Testis (tissue), 3 donors: ENCODE results near the gene SLC12A1. TPM values are rescaled to one million over a fixed set of nuclear protein-coding genes. Genes with fewer than 3 reads are reported as not detected.

Experiments used
- DNase-seq: peaks from one replicate; pipeline ENCODE4 v3.0.0-alpha.2; 2019
- H3K27ac ChIP-seq, 2 donors: fragments of 200-600 bp; sonication (generic); one replicate each; pipeline ENCODE4 v1.5.1; 2019
- H3K27me3 ChIP-seq: fragments of 200-600 bp; sonication (generic); one replicate; pipeline ENCODE4 v1.5.1; 2019
- H3K36me3 ChIP-seq: fragments of 200-600 bp; sonication (generic); one replicate; pipeline ENCODE4 v1.5.1; 2017; ENCODE audit warnings: low read depth; ENCODE audit errors: missing control alignments
- H3K4me1 ChIP-seq: fragments of 200-600 bp; sonication (generic); one replicate; pipeline ENCODE4 v1.5.1; 2019
- H3K4me3 ChIP-seq, 2 donors: fragments of 200-600 bp; sonication (generic); one replicate each; pipeline ENCODE4 v1.5.1; 2017 to 2019
- H3K9me3 ChIP-seq: fragments of 200-600 bp; sonication (generic); one replicate; pipeline ENCODE4 v1.5.1; 2017
- CTCF ChIP-seq, 3 experiments: fragments of 450-650 bp in 2 of 3; fragments of 200-600 bp in 1 of 3; sonication (generic) in 1 of 3; IDR thresholded peaks; one replicate each; pipeline ENCODE4 v1.5.1; 2016 to 2019; ENCODE audit warnings: antibody characterized with exemption in 3 of 3, mild to moderate bottlenecking in 2 of 3, moderate library complexity in 1 of 3
- POLR2A ChIP-seq: fragments of 450-650 bp; IDR thresholded peaks from one replicate; pipeline ENCODE4 v1.6.1; 2017; ENCODE audit warnings: antibody characterized with exemption, mild to moderate bottlenecking, moderate library complexity
- WGBS, 2 donors: methylation state at CpG; one replicate each; pipeline ENCODE4 v1.1.5; 2018; 5-methylcytosine and 5-hydroxymethylcytosine counted together
- intact Hi-C: fragments of 100-400 bp; cut with DNase I; formaldehyde crosslinking; loops from one replicate; pipeline ENCODE4 v1.15.1; 2023; ENCODE audit warnings: low total_unique reads
- polyA plus RNA-seq: library from polyadenylated mRNA; stranded (reverse); fragments of 350-450 nt; fragmentation: Illumina TruSeq; extraction: RNeasy Lipid Tissue Mini Kit (QIAGEN cat#74804); gene quantifications from one replicate; pipeline ENCODE4 v1.2.3, GENCODE V29; 2014; ENCODE audit warnings: low read depth, low replicate concordance; ENCODE audit not compliant: insufficient read depth
- total RNA-seq, 2 donors: library from RNA; depleted of rRNA; stranded (reverse); fragments of >200 nt; gene quantifications; one replicate each; pipeline ENCODE4 v1.2.3, GENCODE V29; 2016

SLC12A1 gene
- total and polyA plus RNA-seq, 3 donors from 2014 or later = 0.55 to 1.2 (median 0.62) TPM

- DNase-seq = no peak
- WGBS, 2 donors = 94 to 96% methylated on average over 1 of the region's 1 CpG
- TF ChIP-seq CTCF (IDR thresholded peaks at IDR 0.05) (no peak), POLR2A (no peak)
- Histone ChIP-seq H3K4me1 (no peaks in the 10 kb centered on the region), H3K36me3 (no peaks in the 10 kb centered on the region), H3K27me3 (no peaks in the 10 kb centered on the region), H3K27ac (no peak overlapping the region), H3K4me3 (no peak overlapping the region), H3K9me3 (no peaks in the 10 kb centered on the region)
- intact Hi-C loops = no loop called here
These were observed 38.8 kb downstream of the SLC12A1 start for GRCh38 chr15:48244921-48245320.

- Histone ChIP-seq H3K4me3 (no peak overlapping the region), H3K4me1 (no peaks in the 10 kb centered on the region), H3K27me3 (no peaks in the 10 kb centered on the region), H3K27ac (no peak overlapping the region), H3K36me3 (no peaks in the 10 kb centered on the region), H3K9me3 (no peaks in the 10 kb centered on the region)
- intact Hi-C loops = no loop called here
- TF ChIP-seq POLR2A (no peak), CTCF (IDR thresholded peaks at IDR 0.05) (no peak)
- WGBS, 2 donors = 91 to 92% methylated on average over 5 of the region's 5 CpGs
- no peak for DNase-seq
These were observed 42.3 kb downstream of the SLC12A1 start for GRCh38 chr15:48248414-48248813.

- TF ChIP-seq POLR2A (no peak), CTCF (IDR thresholded peaks at IDR 0.05) (peak; percentile 61 to 66 (median 62))
- H3K27me3 ChIP-seq = no peaks in the 10 kb centered on the region
- no peaks in the 10 kb centered on the region for H3K9me3 ChIP-seq
- H3K27ac ChIP-seq = no peak overlapping the region
- WGBS, 2 donors = 37 to 53% methylated on average over 6 of the region's 6 CpGs
- intact Hi-C loops = no loop called here
- H3K4me3 ChIP-seq = no peak overlapping the region
- H3K4me1 ChIP-seq = no peaks in the 10 kb centered on the region
- DNase-seq = peak; percentile 49
- no peaks in the 10 kb centered on the region for H3K36me3 ChIP-seq
These were observed 44.6 kb downstream of the SLC12A1 start for GRCh38 chr15:48250640-48251076.

GRCh38 chr15:48253172-48253571 lies 47.1 kb downstream of the SLC12A1 start:
- DNase-seq = no peak
- Histone ChIP-seq H3K27me3 (no peaks in the 10 kb centered on the region), H3K4me3 (no peak overlapping the region), H3K9me3 (no peaks in the 10 kb centered on the region), H3K27ac (no peak overlapping the region), H3K36me3 (no peaks in the 10 kb centered on the region), H3K4me1 (no peaks in the 10 kb centered on the region)
- TF ChIP-seq CTCF (IDR thresholded peaks at IDR 0.05) = no peak
- no peak for TF ChIP-seq POLR2A
- 82 to 90% methylated on average over 4 of the region's 4 CpGs for WGBS, 2 donors
- intact Hi-C loops = no loop called here

- Histone ChIP-seq H3K36me3 (no peaks in the 10 kb centered on the region), H3K4me3 (no peak overlapping the region), H3K27ac (no peak overlapping the region), H3K27me3 (no peaks in the 10 kb centered on the region), H3K4me1 (no peaks in the 10 kb centered on the region), H3K9me3 (no peaks in the 10 kb centered on the region)
- no peak for DNase-seq
- TF ChIP-seq CTCF (IDR thresholded peaks at IDR 0.05) = no peak
- TF ChIP-seq POLR2A = no peak
- intact Hi-C loops = no loop called here
- WGBS, 2 donors = 69 to 73% methylated on average over 1 of the region's 1 CpG
These were observed 59.0 kb downstream of the SLC12A1 start for GRCh38 chr15:48265135-48265534.
